Activated T-helper 1 cell treated with anti-CD3 and anti-CD28 coated beads, Interleukin-2, amount 50 U/mL, for 16 hours (primary cell): Measurements from ENCODE around the gene GLRA3.

Experiments used
- DNase-seq, 2 donors: peaks; one replicate each; pipeline ENCODE4 v3.0.0-alpha.2; 2020; ENCODE audit warnings: low read depth in 1 of 2, low spot score in 1 of 2

GLRA3 gene

DNA sequence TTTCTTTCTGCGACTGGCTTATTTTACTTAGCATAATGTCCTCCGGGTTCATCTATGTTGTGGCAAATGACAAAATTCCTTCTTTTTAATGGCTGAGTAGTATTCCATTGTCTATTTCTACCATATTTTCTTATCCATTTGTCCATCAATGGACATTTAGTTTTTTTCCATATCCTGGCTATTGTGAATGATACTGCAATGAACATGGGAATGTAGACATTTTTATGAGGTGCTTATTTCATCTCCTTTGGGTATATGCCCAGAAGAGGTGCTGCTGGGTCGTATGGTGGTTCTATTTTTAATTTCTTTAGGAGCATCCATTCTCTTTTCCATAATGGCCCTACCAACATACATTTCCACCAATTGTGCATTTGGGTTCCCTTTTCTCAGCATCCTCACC lies 230.2 kb downstream of the GLRA3 start:
- DNase-seq, result no peak

DNA sequence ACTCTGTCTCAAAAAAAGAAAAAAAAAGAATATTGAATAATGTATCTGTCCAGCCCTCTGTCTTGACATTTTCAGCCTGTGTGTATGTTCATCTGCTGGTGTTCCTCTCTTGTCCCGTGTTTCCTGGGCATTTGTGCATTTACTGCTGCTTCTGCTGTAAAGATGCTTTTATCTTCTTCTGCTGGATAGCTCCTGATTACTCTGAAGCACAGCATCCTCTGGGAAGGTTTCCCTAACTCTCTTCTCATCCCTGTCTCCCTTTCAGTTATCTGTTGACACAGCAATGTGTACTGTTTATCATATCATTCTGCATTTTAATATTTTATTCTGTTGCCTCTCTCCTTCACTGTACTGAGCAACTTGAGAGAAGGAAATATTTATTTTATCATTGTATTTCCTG lies 232.5 kb downstream of the GLRA3 start:
- no peak for DNase-seq

DNA sequence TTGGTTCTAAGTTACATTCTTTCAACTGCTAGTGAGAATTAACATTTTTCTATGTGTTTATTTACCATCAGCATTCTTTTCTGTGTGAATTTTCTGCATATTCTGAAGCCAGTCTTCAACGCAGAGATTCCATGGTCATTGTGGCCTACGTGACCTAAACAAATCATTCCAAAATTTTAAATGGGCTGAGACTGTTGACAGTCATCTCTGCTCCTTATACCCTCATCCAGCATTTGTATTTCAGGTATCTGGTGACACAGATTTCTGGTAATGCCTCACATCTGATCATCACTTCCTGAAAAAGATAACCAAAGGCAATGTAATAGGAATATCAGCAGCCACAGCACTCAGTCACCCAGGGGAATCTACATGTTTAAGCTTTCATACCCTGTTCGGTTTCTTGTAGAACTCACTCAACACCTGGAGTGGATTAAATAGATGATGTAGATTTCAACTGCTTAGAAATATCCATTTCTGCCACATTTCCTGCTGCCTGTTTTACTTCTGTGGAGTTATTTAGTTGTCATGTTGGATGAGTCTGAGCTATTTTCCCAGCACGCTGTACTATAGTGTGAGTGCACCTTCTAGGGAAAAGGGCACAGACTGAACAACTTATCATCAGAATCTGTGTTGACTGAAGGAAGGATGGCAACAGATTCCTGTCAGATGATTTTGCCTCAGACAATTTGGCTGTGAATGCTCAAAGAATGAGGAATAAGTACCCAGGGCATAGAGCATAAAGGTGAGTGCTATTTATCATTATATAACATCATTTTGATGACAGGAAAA lies 233.7 kb downstream of the GLRA3 start:
- no peak for DNase-seq

DNA sequence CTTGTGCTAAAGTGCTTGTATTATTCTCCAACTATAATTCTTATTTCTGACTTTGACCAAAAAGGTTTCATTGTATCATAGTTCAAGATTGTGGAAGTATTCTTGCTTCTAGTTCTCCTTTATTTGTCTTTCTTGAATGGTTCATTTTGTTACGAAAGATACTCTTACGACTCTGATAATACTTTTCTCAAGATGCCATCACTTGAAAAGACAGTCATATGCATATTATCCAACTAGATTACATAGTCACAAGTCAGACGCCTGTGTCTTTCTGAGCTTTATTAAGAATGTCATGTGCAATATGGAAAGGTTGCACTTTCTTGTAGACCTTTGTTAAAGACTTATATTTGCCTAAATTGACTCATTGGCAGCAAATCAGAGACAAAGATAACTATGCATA lies 235.3 kb downstream of the GLRA3 start:
- DNase-seq, result no peak

DNA sequence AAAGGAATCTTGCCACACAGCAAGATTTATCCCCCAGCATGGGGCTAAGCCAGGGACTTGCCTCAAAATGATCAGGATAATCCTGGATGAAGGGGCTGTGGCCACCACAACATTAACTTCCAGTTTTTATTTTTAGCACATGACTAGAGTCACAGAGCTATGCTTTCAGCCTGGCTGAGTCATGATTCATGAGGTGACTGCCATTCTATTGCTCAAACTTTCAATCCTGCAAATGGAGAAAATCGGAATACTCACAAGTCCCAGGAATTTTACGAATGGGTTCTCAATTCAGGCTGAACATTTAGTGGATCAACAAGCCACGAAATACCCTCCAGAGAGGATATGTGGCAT lies 236.1 kb downstream of the GLRA3 start:
- no peak for DNase-seq

DNA sequence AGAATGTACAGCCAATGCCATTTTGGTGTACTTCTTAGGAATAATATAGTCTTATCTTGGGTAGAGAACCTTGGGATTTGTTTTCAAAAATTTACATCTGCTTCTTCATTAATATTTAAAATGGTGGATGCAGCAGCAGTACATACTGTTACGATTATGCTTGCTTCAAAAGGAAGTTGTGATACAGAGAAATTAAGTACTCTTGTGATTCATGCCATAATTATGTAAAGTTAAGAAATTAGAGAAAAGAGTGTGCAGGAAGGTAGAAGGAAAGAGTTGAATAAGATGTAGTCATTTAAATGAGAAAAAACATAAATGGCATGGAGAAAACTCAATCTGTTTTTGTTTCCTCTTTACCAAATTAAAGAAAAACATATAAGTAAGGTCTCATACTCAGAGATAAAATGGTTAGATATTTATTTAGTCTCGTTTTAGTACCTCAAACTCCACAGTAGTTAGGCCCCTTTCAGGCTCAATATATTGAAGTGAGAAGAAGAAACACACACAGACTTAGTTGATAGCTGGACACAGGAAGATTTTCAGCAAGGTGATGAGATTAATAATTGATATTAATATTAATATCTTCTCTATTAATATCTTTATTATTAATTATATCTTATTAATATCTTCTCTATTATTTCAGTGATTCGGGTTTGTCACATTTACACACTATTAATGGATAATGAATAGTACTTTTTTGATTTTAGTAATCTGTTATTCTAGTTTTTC lies 236.6 kb downstream of the GLRA3 start:
- DNase-seq, result no peak

DNA sequence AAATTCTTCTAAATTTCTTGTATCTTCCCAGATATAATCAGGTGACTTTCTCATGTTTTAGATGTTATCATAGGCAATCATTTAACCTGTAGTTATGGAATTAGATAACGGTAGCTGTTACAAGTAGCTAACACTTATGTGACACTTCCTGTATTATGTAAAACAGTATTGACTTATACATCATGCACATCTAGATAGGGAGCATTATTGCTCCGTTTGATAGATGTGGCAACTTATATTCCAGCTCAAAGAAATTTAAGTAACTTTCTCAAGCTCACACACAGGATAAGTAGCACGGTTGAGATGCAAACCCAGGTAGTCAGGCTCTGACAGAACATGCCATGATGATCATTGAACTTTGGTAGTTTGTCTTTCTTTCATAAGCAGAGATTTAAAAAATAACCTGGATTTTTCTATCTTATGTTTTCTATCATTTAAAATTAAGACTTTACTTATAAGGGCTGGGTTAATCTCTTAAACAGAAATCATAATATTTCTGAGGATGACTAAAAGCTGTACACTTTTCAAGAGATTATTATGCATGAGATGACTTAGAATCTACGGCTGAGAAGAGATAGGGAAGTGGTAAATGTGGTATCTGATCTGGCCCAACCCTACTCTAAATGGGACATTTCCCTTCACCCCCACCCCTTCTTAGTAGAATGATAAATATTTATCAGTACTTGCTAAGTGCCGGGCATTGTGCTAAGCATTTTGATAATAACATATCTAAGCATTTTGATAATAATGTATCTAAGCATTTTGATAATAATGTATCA lies 237.6 kb downstream of the GLRA3 start:
- no peak for DNase-seq

DNA sequence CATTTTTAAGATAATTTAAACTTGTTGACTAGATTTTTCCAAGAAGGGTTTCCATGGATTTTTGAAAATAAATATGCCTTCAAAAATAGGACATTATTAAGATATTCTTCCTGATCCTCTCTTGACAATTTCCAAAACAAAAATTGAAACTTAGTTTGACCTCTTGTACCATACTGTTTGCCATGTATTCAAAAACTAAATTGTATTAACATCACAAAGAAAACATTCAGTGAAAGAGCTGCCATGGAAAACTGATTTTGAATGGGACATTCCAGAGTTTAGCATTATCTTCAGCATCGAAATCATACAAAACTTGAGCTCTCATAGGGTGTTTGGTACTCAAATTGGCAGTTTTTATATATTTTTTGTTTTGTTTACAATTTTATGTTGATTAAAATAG lies 238.7 kb downstream of the GLRA3 start:
- no peak for DNase-seq
